Type B pancreatic cell (in vitro differentiated cells): ENCODE results near the gene IBA57. TPM values are rescaled to one million over a fixed set of nuclear protein-coding genes. Genes with fewer than 3 reads are reported as not detected.

Experiments
- DNase-seq: peaks from one replicate; pipeline ENCODE4 v3.0.0; 2021; ENCODE audit warnings: mixed read lengths; ENCODE audit not compliant: unreplicated experiment; ENCODE audit errors: extremely low spot score
- H3K27ac Mint-ChIP-seq: 2 replicates; pipeline ENCODE4 v1.8.0; 2021; ENCODE audit warnings: mild to moderate bottlenecking, mixed read lengths
- H3K27me3 Mint-ChIP-seq: 2 replicates; pipeline ENCODE4 v1.8.0; 2021; ENCODE audit warnings: mixed read lengths
- H3K36me3 Mint-ChIP-seq: 2 replicates; pipeline ENCODE4 v1.8.0; 2021; ENCODE audit warnings: mixed read lengths
- H3K4me1 Mint-ChIP-seq: one replicate; pipeline ENCODE4 v1.8.0; 2021; ENCODE audit warnings: mixed read lengths; ENCODE audit not compliant: unreplicated experiment
- H3K4me3 Mint-ChIP-seq: 2 replicates; pipeline ENCODE4 v1.8.0; 2021; ENCODE audit warnings: mild to moderate bottlenecking, mixed read lengths
- H3K9me3 Mint-ChIP-seq: 2 replicates; pipeline ENCODE4 v1.8.0; 2021; ENCODE audit warnings: mixed read lengths
- CTCF ChIP-seq: fragments of 200-600 bp; sonication (generic); conservative IDR thresholded peaks from 2 replicates; pipeline ENCODE4 v1.5.0; 2021; ENCODE audit warnings: antibody characterized with exemption, mild to moderate bottlenecking
- total RNA-seq: library from RNA; stranded (reverse); gene quantifications from 2 replicates; pipeline ENCODE4 v1.2.1, GENCODE V29; 2021; ENCODE audit warnings: low replicate concordance

IBA57 gene
- total RNA-seq, 1 donor from 2014 or later, result 9.5 TPM

- H3K4me1 Mint-ChIP-seq, result no peaks in the 10 kb centered on the region
- no peaks in the 10 kb centered on the region for H3K27me3 Mint-ChIP-seq
Measured at GRCh38 chr1:228152918-228153258, 12.7 kb upstream of the IBA57 start.

GRCh38 chr1:228154021-228154669, 11.5 kb upstream of the IBA57 start:
- TF ChIP-seq CTCF, result no peak
- H3K4me1 Mint-ChIP-seq, result no peaks in the 10 kb centered on the region
- no peak overlapping the region for H3K4me3 Mint-ChIP-seq

More at GRCh38 chr1:228152918-228153258, 12.7 kb upstream of the IBA57 start:
- Mint-ChIP-seq H3K9me3 (no peaks in the 10 kb centered on the region), H3K4me3 (no peak overlapping the region), H3K36me3 (no peaks in the 10 kb centered on the region), H3K27ac (no peak overlapping the region)
- no peak for TF ChIP-seq CTCF
- no peak for DNase-seq

GRCh38 chr1:228154670-228155571, 10.7 kb upstream of the IBA57 start:
- peak overlapping the region; percentile 69 for H3K27ac Mint-ChIP-seq
- no peaks in the 10 kb centered on the region for H3K9me3 Mint-ChIP-seq
- no peaks in the 10 kb centered on the region for H3K36me3 Mint-ChIP-seq
- no peak overlapping the region for H3K4me3 Mint-ChIP-seq
- no peaks in the 10 kb centered on the region for H3K27me3 Mint-ChIP-seq
- TF ChIP-seq CTCF, result no peak
- no peaks in the 10 kb centered on the region for H3K4me1 Mint-ChIP-seq
- DNase-seq, result no peak

More at GRCh38 chr1:228154021-228154669, 11.5 kb upstream of the IBA57 start:
- DNase-seq, result no peak
- H3K27ac Mint-ChIP-seq, result peak overlapping the region; percentile 69
- H3K27me3 Mint-ChIP-seq, result no peaks in the 10 kb centered on the region
- H3K36me3 Mint-ChIP-seq, result no peaks in the 10 kb centered on the region
- no peaks in the 10 kb centered on the region for H3K9me3 Mint-ChIP-seq

- Mint-ChIP-seq H3K27me3 (no peaks in the 10 kb centered on the region), H3K27ac (no peak overlapping the region), H3K4me1 (no peaks in the 10 kb centered on the region), H3K4me3 (no peak overlapping the region), H3K9me3 (no peaks in the 10 kb centered on the region), H3K36me3 (no peaks in the 10 kb centered on the region)
- no peak for DNase-seq
- no peak for TF ChIP-seq CTCF
Measured at GRCh38 chr1:228155596-228156514, 9.7 kb upstream of the IBA57 start.

GRCh38 chr1:228156515-228156881, 9.1 kb upstream of the IBA57 start:
- no peaks in the 10 kb centered on the region for H3K4me1 Mint-ChIP-seq
- no peaks in the 10 kb centered on the region for H3K27me3 Mint-ChIP-seq
- no peak overlapping the region for H3K4me3 Mint-ChIP-seq
- DNase-seq, result no peak
- no peaks in the 10 kb centered on the region for H3K9me3 Mint-ChIP-seq
- H3K36me3 Mint-ChIP-seq, result no peaks in the 10 kb centered on the region
- TF ChIP-seq CTCF, result no peak
- no peak overlapping the region for H3K27ac Mint-ChIP-seq
